Cardiac muscle cell (in vitro differentiated cells and primary cell): ENCODE data around the gene CCDC200. TPM values are rescaled to one million over a fixed set of nuclear protein-coding genes. Genes with fewer than 3 reads are reported as not detected.
"Not testable (repeated sequence)": the region's sequence is repeated elsewhere in the genome, so short reads cannot be mapped to it uniquely, and the experiment has no call there.

ENCODE experiments used
- DNase-seq, 2 donors: peaks; one replicate each; pipeline versions ENCODE4 v3.0.0 to v3.0.0-alpha.2; 2010 to 2017; ENCODE audit warnings: low read depth in 1 of 2, low spot score in 1 of 2
- H3K27ac ChIP-seq: fragments of 200-600 bp; sonication (generic); 2 replicates; pipeline ENCODE4 v1.5.1; 2016
- H3K27me3 ChIP-seq: fragments of 200-600 bp; sonication (generic); 2 replicates; pipeline ENCODE4 v1.6.0; 2016; ENCODE audit warnings: control low read depth
- H3K36me3 ChIP-seq: fragments of 200-600 bp; sonication (generic); 2 replicates; pipeline ENCODE4 v1.5.1; 2016; ENCODE audit warnings: control low read depth
- H3K4me1 ChIP-seq: fragments of 200-600 bp; sonication (generic); 2 replicates; pipeline ENCODE4 v1.8.1; 2017; ENCODE audit warnings: low read depth, mild to moderate bottlenecking, mixed run types
- H3K4me3 ChIP-seq: fragments of 200-600 bp; sonication (generic); 2 replicates; pipeline ENCODE4 v1.5.1; 2016; ENCODE audit warnings: mild to moderate bottlenecking
- H3K9me3 ChIP-seq: fragments of 200-600 bp; sonication (generic); 2 replicates; pipeline ENCODE4 v1.5.1; 2017; ENCODE audit warnings: low read depth, mild to moderate bottlenecking, control low read depth
- polyA plus RNA-seq: library from polyadenylated mRNA; unstranded; fragments of >200 nt; fragmentation: Nextera tagmentation; extraction: Ambion mirVana; gene quantifications from 2 replicates; pipeline ENCODE4 v1.2.1, GENCODE V29; 2016
- total RNA-seq: library from RNA; depleted of rRNA; stranded (reverse); fragments of >200 nt; gene quantifications from 2 replicates; pipeline ENCODE4 v1.2.3, GENCODE V29; 2016

Gene CCDC200
- 0.48 TPM in 1 of 2 replicates, not detected in the other for total RNA-seq
- 2.8 and 6.1 TPM in 2 replicates for polyA plus RNA-seq

DNA sequence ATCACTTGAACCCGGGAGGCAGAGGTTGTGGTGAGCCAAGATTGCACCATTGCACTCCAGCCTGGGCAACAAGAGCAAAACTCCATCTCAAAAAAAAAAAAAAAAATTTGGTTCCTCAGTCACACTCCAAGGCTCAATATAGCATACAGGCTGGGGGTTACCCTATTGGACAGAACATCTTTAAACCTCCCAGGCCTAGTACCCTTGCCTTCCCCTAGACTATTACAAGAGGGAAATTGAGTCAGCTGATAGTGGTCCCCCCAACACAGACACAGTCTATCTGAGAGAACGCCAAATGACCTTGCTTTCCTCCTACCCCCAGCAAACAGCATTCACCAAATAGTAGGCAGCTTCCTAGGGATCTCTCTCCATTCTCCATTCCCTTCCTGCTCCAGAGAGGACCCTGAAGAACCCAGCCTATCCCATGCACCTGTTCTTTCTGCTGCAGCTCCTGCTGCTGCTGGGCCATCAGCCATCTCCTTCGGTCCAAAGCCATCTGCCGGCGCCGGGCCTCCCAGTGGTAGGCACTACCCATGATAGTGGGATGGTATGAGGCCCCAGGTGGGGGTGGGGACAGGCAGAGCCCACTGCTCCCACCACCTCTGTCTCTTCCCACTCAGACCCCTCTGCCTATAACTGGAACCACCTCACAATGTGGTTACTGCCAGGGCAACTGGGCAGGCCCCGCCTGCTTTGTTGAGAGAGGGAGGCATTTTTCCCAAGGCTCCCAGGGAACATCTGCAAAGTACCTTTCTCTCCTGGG lies at the start of gene CCDC200:
CCDC200 (minus strand) TSS at position 604 of the 763 bp plus-strand sequence; CDS start at position 535, 69 bp downstream.
- H3K9me3 ChIP-seq, H3K36me3 ChIP-seq, H3K4me1 ChIP-seq, DNase-seq, H3K27me3 ChIP-seq, H3K27ac ChIP-seq, H3K4me3 ChIP-seq: not testable (repeated sequence)

DNA sequence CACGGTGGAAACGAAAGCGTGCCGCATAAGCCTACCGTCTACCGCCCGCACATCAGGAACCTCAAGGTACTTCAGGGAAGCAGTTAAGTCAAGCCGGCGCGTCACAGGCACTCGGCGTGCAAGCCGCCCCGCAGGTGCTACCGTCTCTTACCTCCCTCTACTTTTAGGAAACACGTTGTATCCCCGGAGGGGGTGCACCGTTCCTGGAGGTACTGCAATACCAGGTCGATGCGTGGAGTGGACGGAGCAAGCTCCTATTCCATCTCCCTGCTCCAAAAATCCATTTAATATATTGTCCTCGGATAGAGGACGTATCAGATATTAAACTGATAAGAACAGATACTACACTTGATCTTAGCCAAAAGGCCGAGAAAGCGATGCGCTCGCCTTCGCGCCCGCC lies 44.5 kb upstream of the CCDC200 start:
- not testable (repeated sequence) for H3K4me3 ChIP-seq, DNase-seq, H3K27ac ChIP-seq

GRCh38 chr17:43272483-43272882 lies 44.1 kb upstream of the CCDC200 start:
- not testable (repeated sequence) for DNase-seq

More for the DNA sequence above, 44.5 kb upstream of the CCDC200 start:
- not testable (repeated sequence) for H3K36me3 ChIP-seq, H3K4me1 ChIP-seq, H3K27me3 ChIP-seq, H3K9me3 ChIP-seq

DNA sequence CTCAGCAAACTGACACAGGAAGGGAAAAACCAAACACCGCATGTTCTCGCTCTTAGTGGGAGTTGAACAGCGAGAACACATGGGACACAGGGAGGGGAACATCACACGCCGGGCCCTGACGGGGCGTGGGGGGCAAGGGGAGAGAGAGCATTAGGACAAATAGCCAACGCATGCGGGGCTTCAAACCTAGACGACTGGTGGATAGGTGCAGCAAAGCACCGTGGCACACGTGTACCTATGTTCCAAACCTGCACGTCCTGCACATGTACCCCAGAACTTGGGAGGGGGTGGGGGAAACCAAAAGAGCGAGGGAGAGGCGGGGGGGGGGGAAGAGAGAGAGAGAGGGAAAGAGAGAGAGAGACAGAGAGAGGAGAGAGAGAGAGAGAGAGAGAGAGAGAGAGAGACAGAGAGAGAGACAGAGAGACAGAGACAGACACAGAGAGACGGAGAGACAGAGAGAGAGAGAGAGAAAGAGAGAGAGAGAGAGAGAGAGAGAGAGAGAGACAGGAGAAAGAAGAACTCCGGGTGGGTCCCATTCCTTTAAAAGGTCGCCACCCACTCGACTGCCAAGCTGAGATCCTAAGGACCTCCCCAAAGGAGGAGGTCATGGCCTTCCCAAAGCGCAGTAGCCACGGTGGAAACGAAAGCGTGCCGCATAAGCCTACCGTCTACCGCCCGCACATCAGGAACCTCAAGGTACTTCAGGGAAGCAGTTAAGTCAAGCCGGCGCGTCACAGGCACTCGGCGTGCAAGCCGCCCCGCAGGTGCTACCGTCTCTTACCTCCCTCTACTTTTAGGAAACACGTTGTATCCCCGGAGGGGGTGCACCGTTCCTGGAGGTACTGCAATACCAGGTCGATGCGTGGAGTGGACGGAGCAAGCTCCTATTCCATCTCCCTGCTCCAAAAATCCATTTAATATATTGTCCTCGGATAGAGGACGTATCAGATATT lies 42.4 kb upstream of the CCDC200 start:
- not testable (repeated sequence) for H3K4me1 ChIP-seq, H3K36me3 ChIP-seq, H3K27ac ChIP-seq, H3K4me3 ChIP-seq, H3K9me3 ChIP-seq, H3K27me3 ChIP-seq, DNase-seq

More at GRCh38 chr17:43272483-43272882, 44.1 kb upstream of the CCDC200 start:
- H3K36me3 ChIP-seq, H3K27ac ChIP-seq, H3K9me3 ChIP-seq, H3K27me3 ChIP-seq, H3K4me3 ChIP-seq, H3K4me1 ChIP-seq: not testable (repeated sequence)

- not testable (repeated sequence) for H3K27ac ChIP-seq, H3K4me3 ChIP-seq, H3K36me3 ChIP-seq, H3K4me1 ChIP-seq, DNase-seq, H3K27me3 ChIP-seq, H3K9me3 ChIP-seq
Measured at GRCh38 chr17:43246456-43246855, 18.0 kb upstream of the CCDC200 start.

- H3K27me3 ChIP-seq = not testable (repeated sequence)
Measured at GRCh38 chr17:43240596-43241352, 12.4 kb upstream of the CCDC200 start.

GRCh38 chr17:43239597-43239996 lies 11.2 kb upstream of the CCDC200 start:
- not testable (repeated sequence) for H3K27ac ChIP-seq, H3K27me3 ChIP-seq, H3K4me1 ChIP-seq, DNase-seq, H3K4me3 ChIP-seq, H3K9me3 ChIP-seq, H3K36me3 ChIP-seq

More at GRCh38 chr17:43240596-43241352, 12.4 kb upstream of the CCDC200 start:
- not testable (repeated sequence) for H3K9me3 ChIP-seq, H3K4me3 ChIP-seq, H3K27ac ChIP-seq, DNase-seq, H3K4me1 ChIP-seq, H3K36me3 ChIP-seq

DNA sequence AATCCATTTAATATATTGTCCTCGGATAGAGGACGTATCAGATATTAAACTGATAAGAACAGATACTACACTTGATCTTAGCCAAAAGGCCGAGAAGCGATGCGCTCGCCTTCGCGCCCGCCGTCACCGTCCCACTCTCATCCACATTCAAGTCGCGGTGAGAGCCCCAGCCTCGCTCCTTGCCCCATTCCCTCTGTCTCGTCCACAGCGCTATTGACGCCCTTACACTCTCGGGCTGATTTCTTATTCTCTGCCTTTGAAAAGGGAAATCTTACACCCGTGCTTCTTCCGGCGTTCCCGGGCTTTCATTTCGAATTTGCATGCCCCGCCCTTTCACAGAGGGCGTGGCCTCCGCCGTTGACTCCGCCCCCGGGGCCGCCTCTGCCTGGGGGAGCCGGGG lies 5.5 kb upstream of the CCDC200 start, which contains the start of gene RNU2-1:
RNU2-1 (minus strand) TSS at position 101 of the 400 bp plus-strand sequence.
- H3K4me3 ChIP-seq, H3K27me3 ChIP-seq, H3K27ac ChIP-seq, H3K9me3 ChIP-seq, H3K36me3 ChIP-seq, DNase-seq, H3K4me1 ChIP-seq: not testable (repeated sequence)

DNA sequence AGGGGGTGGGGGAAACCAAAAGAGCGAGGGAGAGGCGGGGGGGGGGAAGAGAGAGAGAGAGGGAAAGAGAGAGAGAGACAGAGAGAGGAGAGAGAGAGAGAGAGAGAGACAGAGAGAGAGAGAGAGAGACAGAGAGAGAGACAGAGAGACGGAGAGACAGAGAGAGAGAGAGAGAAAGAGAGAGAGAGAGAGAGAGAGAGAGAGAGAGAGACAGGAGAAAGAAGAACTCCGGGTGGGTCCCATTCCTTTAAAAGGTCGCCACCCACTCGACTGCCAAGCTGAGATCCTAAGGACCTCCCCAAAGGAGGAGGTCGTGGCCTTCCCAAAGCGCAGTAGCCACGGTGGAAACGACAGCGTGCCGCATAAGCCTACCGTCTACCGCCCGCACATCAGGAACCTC lies 4.8 kb upstream of the CCDC200 start:
- H3K36me3 ChIP-seq, H3K4me1 ChIP-seq, H3K9me3 ChIP-seq, H3K27me3 ChIP-seq, H3K4me3 ChIP-seq, DNase-seq, H3K27ac ChIP-seq: not testable (repeated sequence)

- H3K4me1 ChIP-seq, H3K27ac ChIP-seq, H3K4me3 ChIP-seq, H3K27me3 ChIP-seq, DNase-seq, H3K36me3 ChIP-seq, H3K9me3 ChIP-seq: not testable (repeated sequence)
Measured at GRCh38 chr17:43232021-43232699, 3.7 kb upstream of the CCDC200 start.

DNA sequence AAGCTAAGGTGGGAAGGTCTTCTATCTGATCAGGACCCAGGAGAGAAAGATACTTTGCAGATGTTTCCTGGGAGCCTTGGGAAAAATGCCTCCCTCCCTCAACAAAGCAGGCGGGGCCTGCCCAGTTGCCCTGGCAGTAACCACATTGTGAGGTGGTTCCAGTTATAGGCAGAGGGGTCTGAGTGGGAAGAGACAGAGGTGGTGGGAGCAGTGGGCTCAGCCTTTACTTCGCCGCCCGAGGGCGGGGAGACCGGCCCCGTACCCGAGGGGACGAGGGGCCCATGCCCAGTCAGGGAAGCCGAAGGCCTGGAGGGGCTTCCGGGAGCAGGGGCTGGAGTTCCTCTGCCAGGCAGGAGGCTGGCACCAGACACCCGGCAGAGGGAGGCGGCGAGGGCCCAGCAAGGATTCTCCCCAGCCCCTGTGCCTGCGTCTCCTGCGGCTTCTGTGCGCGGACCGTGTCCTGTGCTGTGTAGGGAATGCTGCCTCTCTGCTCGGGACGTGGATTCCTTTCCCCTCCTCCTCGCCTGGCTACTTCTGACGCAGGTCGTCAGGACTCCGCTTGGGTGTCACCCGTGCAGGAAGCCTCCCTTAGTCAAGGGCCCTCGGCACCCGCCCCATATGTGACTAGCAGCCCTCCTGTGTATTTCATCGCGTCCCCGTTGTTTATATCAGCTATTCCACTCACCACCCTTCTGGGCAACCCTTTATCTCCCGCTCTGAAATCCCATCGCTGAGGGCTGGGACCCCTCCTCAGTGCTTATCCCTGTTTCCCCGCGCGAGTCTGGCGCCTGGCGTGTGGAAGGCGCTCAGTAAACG lies 3.0 kb upstream of the CCDC200 start:
- H3K27ac ChIP-seq, H3K4me3 ChIP-seq, H3K27me3 ChIP-seq, DNase-seq, H3K9me3 ChIP-seq, H3K4me1 ChIP-seq, H3K36me3 ChIP-seq: not testable (repeated sequence)
